ENCODE results near the gene FIGN. TPM values are rescaled to one million over a fixed set of nuclear protein-coding genes. Genes with fewer than 3 reads are reported as not detected.
A peak's percentile ranks its signal among the peaks of the same experiment; 100 is the strongest.

FIGN gene
- total RNA-seq, 1 experiment from 2014 or later: 14.6 TPM

DNA sequence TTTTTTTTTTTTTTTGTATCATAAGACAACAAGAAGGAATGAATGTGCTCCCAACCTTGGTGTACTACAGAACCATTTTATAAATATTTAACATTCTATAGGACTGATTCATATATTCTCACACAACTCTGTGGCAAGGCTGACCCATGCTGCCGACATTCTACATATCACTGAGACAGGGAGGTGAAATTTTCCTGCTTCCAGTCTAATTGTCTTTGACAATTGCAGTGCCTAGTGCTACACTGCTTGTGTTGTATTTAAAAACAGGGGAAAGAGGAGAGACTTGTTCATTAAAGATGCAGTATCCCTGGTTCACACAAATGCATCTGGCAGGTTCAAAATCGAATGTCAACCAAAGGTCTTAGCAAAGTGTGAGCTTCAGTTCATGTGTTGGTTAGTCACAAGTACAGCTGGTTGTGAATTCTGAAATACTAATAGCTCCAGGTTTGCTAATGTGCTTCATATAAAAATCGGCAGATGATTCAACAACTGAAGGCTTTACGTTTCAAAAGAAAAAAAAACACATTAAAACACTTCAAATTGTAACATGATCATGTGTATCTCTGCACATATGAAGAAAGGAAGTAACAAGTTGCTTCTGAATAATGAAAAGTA, 130.8 kb downstream of the FIGN start:
- no peak overlapping the region for H3K4me2 ChIP-seq (ENCODE audit: insufficient read depth, insufficient read length, low read length)
- H3K9me3 ChIP-seq (ENCODE audit: control insufficient read depth, low read depth, low read length): no peaks in the 10 kb centered on the region
- no peaks in the 10 kb centered on the region for H3K79me1 ChIP-seq (ENCODE audit: insufficient read depth, low read depth, low read length, poor library complexity, severe bottlenecking)
- H3K79me2 ChIP-seq (ENCODE audit: insufficient read depth, low read length): no peaks in the 10 kb centered on the region
- no peak overlapping the region for H3K4ac ChIP-seq (ENCODE audit: low read depth, low read length)
- H3K23me2 ChIP-seq (ENCODE audit: insufficient read length, low read depth, low read length, poor library complexity, severe bottlenecking): no peaks in the 10 kb centered on the region
- H4K8ac ChIP-seq (replicated peaks; ENCODE audit: insufficient read length, low read depth, low read length): no peak overlapping the region
- Mint-ChIP-seq H3K4me3 (no peak overlapping the region), H3K27me3 (ENCODE audit: low read depth) (no peaks in the 10 kb centered on the region), H3K4me1 (peaks cover 40 to 48% of the 10 kb centered on the region in 2 experiments), H3K36me3 (ENCODE audit: insufficient read depth in 1 of 3, low read depth in 3 of 3) (peaks cover 0 to 8% (median 5%) of the 10 kb centered on the region in 3 experiments; a peak in 5 of 7 replicates), H3K27ac (peak overlapping the region in 1 of 3 experiments; percentile 59; a peak in 1 of 7 replicates), H3K9me3 (no peaks in the 10 kb centered on the region)
- no peaks in the 10 kb centered on the region for H4K20me1 ChIP-seq (ENCODE audit: control insufficient read depth, insufficient read depth, insufficient read length)
- H2AK5ac ChIP-seq (ENCODE audit: insufficient read length, low read length): no peak overlapping the region
- H2AFZ ChIP-seq (ENCODE audit: low read length): no peak overlapping the region
- TF ChIP-seq, protein P1, sequence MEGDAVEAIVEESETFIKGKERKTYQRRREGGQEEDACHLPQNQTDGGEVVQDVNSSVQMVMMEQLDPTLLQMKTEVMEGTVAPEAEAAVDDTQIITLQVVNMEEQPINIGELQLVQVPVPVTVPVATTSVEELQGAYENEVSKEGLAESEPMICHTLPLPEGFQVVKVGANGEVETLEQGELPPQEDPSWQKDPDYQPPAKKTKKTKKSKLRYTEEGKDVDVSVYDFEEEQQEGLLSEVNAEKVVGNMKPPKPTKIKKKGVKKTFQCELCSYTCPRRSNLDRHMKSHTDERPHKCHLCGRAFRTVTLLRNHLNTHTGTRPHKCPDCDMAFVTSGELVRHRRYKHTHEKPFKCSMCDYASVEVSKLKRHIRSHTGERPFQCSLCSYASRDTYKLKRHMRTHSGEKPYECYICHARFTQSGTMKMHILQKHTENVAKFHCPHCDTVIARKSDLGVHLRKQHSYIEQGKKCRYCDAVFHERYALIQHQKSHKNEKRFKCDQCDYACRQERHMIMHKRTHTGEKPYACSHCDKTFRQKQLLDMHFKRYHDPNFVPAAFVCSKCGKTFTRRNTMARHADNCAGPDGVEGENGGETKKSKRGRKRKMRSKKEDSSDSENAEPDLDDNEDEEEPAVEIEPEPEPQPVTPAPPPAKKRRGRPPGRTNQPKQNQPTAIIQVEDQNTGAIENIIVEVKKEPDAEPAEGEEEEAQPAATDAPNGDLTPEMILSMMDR (conservative IDR thresholded peaks at IDR 0.05): no peak
- H3K4me1 ChIP-seq (ENCODE audit: insufficient read depth, low read length): no peaks in the 10 kb centered on the region; the same call in 1 of the 2 replicates
- no peak overlapping the region for H3T11ph ChIP-seq (ENCODE audit: low read length)
- no peak overlapping the region for H2BK12ac ChIP-seq (ENCODE audit: insufficient read length, low read depth, low read length)
- no peak overlapping the region for H3K18ac ChIP-seq (ENCODE audit: insufficient read length, low read depth, low read length)
- no peak overlapping the region for H3K14ac ChIP-seq (ENCODE audit: insufficient read depth, low read length)
- H3K23ac ChIP-seq (ENCODE audit: insufficient read length, low read depth, low read length): no peak overlapping the region
- no peak for DNase-seq
- H2BK5ac ChIP-seq (ENCODE audit: insufficient read length, low read length): no peak overlapping the region
- H3K9ac ChIP-seq (ENCODE audit: extremely low read depth, insufficient read length, low read length): no peak overlapping the region
- no peak overlapping the region for H3K56ac ChIP-seq (ENCODE audit: insufficient read length, low read depth, low read length)
- H3K27me3 ChIP-seq (ENCODE audit: insufficient read depth, low read length): no peaks in the 10 kb centered on the region
- WGBS (ENCODE audit: extremely low coverage, insufficient read length, low lambda C conversion rate): no CpG with 5 or more reads among the region's 4 CpGs
- no peak overlapping the region for H4K91ac ChIP-seq (ENCODE audit: insufficient read length, low read depth, low read length)
- no peak overlapping the region for H2BK15ac ChIP-seq (ENCODE audit: low read depth, low read length)
- no peak overlapping the region for H4K5ac ChIP-seq (ENCODE audit: insufficient read length, low read depth, low read length)
- H2BK20ac ChIP-seq (ENCODE audit: low read depth, low read length, poor library complexity, severe bottlenecking): no peak overlapping the region
- no peak overlapping the region for H2BK120ac ChIP-seq (ENCODE audit: low read depth, low read length, poor library complexity, severe bottlenecking)
- H3K27ac ChIP-seq (ENCODE audit: insufficient read length, low read depth, low read length): no peak overlapping the region

Measured in H9 (cell line).